H1 (cell line): ENCODE data around the gene SLC18A3. TPM values are rescaled to one million over a fixed set of nuclear protein-coding genes. Genes with fewer than 3 reads are reported as not detected.

ENCODE experiments used
- ATF3 ChIP-seq: IDR thresholded peaks from 2 replicates; pipeline ENCODE4 v1.6.1; 2011; ENCODE audit warnings: low read depth, mild to moderate bottlenecking, low read length; ENCODE audit not compliant: insufficient read depth
- CHD2 ChIP-seq: IDR thresholded peaks from 2 replicates; pipeline ENCODE4 v1.6.1; 2012; ENCODE audit warnings: low read length, improper control_type of control experiment
- FOSL1 ChIP-seq: IDR thresholded peaks from 2 replicates; pipeline ENCODE4 v1.6.1; 2011; ENCODE audit warnings: mild to moderate bottlenecking, low read depth, low read length, moderate library complexity; ENCODE audit not compliant: insufficient read depth
- HDAC2 ChIP-seq, 2 experiments: fragments of 300-600 bp in 1 of 2; sonication (generic) in 1 of 2; IDR thresholded peaks; 2 replicates each; pipeline ENCODE4 v1.6.1; 2011 to 2012; ENCODE audit warnings: low read depth in 2 of 2, low read length in 2 of 2, mild to moderate bottlenecking in 2 of 2, moderate library complexity in 2 of 2, borderline replicate concordance in 1 of 2, inconsistent platforms in 1 of 2
- MAX ChIP-seq: IDR thresholded peaks from 2 replicates; pipeline ENCODE4 v1.6.1; 2012; ENCODE audit warnings: inconsistent platforms
- TAF7 ChIP-seq: optimal IDR thresholded peaks from 2 replicates; pipeline ENCODE3; 2011; ENCODE audit warnings: low read depth, mild to moderate bottlenecking, inconsistent platforms, low read length, moderate library complexity, borderline replicate concordance
- TBP ChIP-seq: IDR thresholded peaks from 2 replicates; pipeline ENCODE4 v1.6.1; 2011; ENCODE audit warnings: low read depth, low read length, improper control_type of control experiment
- TEAD4 ChIP-seq: IDR thresholded peaks from 2 replicates; pipeline ENCODE4 v1.6.1; 2012; ENCODE audit warnings: low read depth, low read length, inconsistent platforms, mixed read lengths
- USF2 ChIP-seq: IDR thresholded peaks from 2 replicates; pipeline ENCODE4 v1.6.1; 2011; ENCODE audit warnings: low read length, improper control_type of control experiment
- polyA plus RNA-seq, 7 experiments: library from polyadenylated mRNA; depleted of rRNA in 3 of 7; stranded (reverse) in 5 of 7; unstranded in 2 of 7; fragments of >200 nt in 5 of 7; fragments of 200-250 nt in 2 of 7; gene quantifications; 1 replicate in 5 of 7; 2 replicates in 1 of 7; 4 replicates in 1 of 7; pipeline versions ENCODE4 v1.2.1 to v1.2.3, GENCODE V29; 2011 to 2013; ENCODE audit warnings: missing spikeins in 2 of 7, mixed read lengths in 2 of 7
- total RNA-seq: library from RNA; stranded (reverse); fragmentation: NEBNext Ultra II Directional; extraction: Animal tissue kit (Norgen Biotek cat#: 25700); gene quantifications from 2 replicates; pipeline ENCODE4 v1.2.1, GENCODE V29; 2021

The SLC18A3 gene
- total and polyA plus RNA-seq, 2 of the 8 experiments (the other 6 are each of a cell fraction or from before 2014, with no cell fraction given), result 0.17 TPM; not detected in 1

GRCh38 chr10:49610114-49610457 is at the start of gene SLC18A3 (continued):
- TF ChIP-seq USF2 (no peak), TBP (no peak), FOSL1 (no peak), TAF7 (no peak), HDAC2 (IDR thresholded peaks at IDR 0.05; ENCODE audit: borderline replicate concordance in 1 of 2, low read depth in 2 of 2, low read length in 2 of 2) (no peak), ATF3 (no peak), TEAD4 (no peak), CHD2 (no peak), MAX (no peak)
